Measurements from ENCODE around the gene SIRPD.

The SIRPD gene

DNA sequence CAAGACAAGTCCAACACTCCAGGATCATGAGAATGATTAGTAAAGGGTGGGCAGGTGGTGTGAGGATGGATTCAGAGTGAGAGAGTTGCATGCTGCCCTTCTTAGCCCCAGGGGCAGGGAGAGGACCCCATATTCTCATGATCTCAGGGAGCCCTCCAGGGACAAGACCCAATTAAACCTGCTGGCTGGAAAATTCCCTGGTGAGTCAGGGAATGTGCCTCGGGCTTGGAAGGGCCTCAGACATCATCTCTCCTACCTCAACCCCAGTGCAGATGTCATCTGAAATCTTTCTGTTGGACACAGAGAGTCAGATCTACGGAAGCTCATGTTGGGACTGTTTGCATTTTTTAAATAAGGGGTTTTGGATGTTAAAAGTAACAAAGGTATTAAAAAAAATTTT lies 9.2 kb upstream of the SIRPD start:
- peaks cover 0 to 14% (median 0%) of the 10 kb centered on the region in 5 experiments for H3K9me3 ChIP-seq (ENCODE audit: control extremely low read depth in 1 of 5, control insufficient read depth in 4 of 5, insufficient read depth in 2 of 5, low read depth in 1 of 5, low read length in 4 of 5)
- H3K36me3 ChIP-seq (ENCODE audit: control insufficient read depth in 4 of 4, insufficient read depth in 4 of 4, low read length in 3 of 4), result no peaks in the 10 kb centered on the region
- peaks cover 0 to 43% (median 0%) of the 10 kb centered on the region in 5 experiments for H3K27me3 ChIP-seq (replicated peaks in 2 of 5; ENCODE audit: control insufficient read depth in 4 of 5, insufficient read depth in 5 of 5, low read length in 4 of 5)
- WGBS (ENCODE audit: insufficient coverage), result 100% methylated on average over 2 of the region's 2 CpGs
- H3K4me3 ChIP-seq (ENCODE audit: control insufficient read depth in 1 of 7, extremely low read depth in 1 of 7, insufficient read depth in 4 of 7, low read depth in 2 of 7, low read length in 6 of 7), result no peak overlapping the region
- POLR2A ChIA-PET, result no interaction called here
- CTCF ChIA-PET, result no interaction called here
- H3K27ac ChIP-seq (ENCODE audit: insufficient read depth in 1 of 2, low read depth in 1 of 2, low read length in 2 of 2, poor library complexity in 1 of 2, severe bottlenecking in 2 of 2), result no peak overlapping the region
- DNase-seq, result no peak
- peaks cover 0 to 6% (median under 1%) of the 10 kb centered on the region in 4 experiments for H3K4me1 ChIP-seq (ENCODE audit: control extremely low read depth in 1 of 4, control insufficient read depth in 4 of 4, insufficient read depth in 4 of 4, low read length in 3 of 4)

DNA sequence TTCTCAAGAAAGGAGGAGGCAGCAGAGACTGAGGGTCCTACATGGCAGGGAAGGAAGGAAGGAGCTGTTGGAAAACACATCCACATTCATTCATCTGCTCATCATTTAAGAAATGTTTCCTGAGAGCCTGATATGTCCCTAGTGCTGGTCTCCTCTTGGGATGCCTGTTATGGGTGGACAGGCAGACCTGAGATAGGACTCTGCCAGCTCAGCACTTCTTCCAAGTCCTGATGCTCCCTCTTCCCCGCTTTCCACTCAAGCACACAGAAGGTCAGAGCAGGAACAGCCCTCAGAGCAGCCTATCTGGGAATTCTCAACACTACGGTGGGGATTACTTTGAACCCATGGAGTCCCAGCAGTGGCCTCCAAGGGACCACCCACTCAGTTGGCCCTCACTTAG lies 8.0 kb upstream of the SIRPD start:
- H3K9me3 ChIP-seq (ENCODE audit: control extremely low read depth in 1 of 5, control insufficient read depth in 4 of 5, insufficient read depth in 2 of 5, low read depth in 1 of 5, low read length in 4 of 5), result peaks cover 0 to 14% (median 0%) of the 10 kb centered on the region in 5 experiments
- H3K4me1 ChIP-seq (ENCODE audit: control extremely low read depth in 1 of 4, control insufficient read depth in 4 of 4, insufficient read depth in 4 of 4, low read length in 3 of 4), result peaks cover 0 to 6% (median under 1%) of the 10 kb centered on the region in 4 experiments
- H3K36me3 ChIP-seq (ENCODE audit: control insufficient read depth in 4 of 4, insufficient read depth in 4 of 4, low read length in 3 of 4), result no peaks in the 10 kb centered on the region
- WGBS (ENCODE audit: insufficient coverage), result no CpG with 5 or more reads among the region's 2 CpGs
- DNase-seq, result no peak
- no peak overlapping the region for H3K27ac ChIP-seq (ENCODE audit: insufficient read depth in 1 of 2, low read depth in 1 of 2, low read length in 2 of 2, poor library complexity in 1 of 2, severe bottlenecking in 2 of 2)
- no peak overlapping the region for H3K4me3 ChIP-seq (ENCODE audit: control insufficient read depth in 1 of 7, extremely low read depth in 1 of 7, insufficient read depth in 4 of 7, low read depth in 2 of 7, low read length in 6 of 7)
- ChIA-PET POLR2A (interaction anchor here (0.6 kb wide), 1 partner anchor 623 kb away, joined by 3 read pairs; no protein-coding TSS in a partner anchor), CTCF (no interaction called here)
- peaks cover 0 to 37% (median 0%) of the 10 kb centered on the region in 5 experiments for H3K27me3 ChIP-seq (replicated peaks in 2 of 5; ENCODE audit: control insufficient read depth in 4 of 5, insufficient read depth in 5 of 5, low read length in 4 of 5)

GRCh38 chr20:1563598-1563997 lies 6.1 kb upstream of the SIRPD start:
- CTCF ChIA-PET, result no interaction called here
- H3K4me1 ChIP-seq (ENCODE audit: control extremely low read depth in 1 of 4, control insufficient read depth in 4 of 4, insufficient read depth in 4 of 4, low read length in 3 of 4), result peaks cover 0 to 6% (median 0%) of the 10 kb centered on the region in 4 experiments
- no peak overlapping the region for H3K27ac ChIP-seq (ENCODE audit: insufficient read depth in 1 of 2, low read depth in 1 of 2, low read length in 2 of 2, poor library complexity in 1 of 2, severe bottlenecking in 2 of 2)
- peaks cover 0 to 31% (median 0%) of the 10 kb centered on the region in 5 experiments for H3K27me3 ChIP-seq (replicated peaks in 2 of 5; ENCODE audit: control insufficient read depth in 4 of 5, insufficient read depth in 5 of 5, low read length in 4 of 5)
- POLR2A ChIA-PET, result no interaction called here
- WGBS (ENCODE audit: insufficient coverage), result 100% methylated on average over 1 of the region's 2 CpGs
- H3K4me3 ChIP-seq (ENCODE audit: control insufficient read depth in 1 of 7, extremely low read depth in 1 of 7, insufficient read depth in 4 of 7, low read depth in 2 of 7, low read length in 6 of 7), result no peak overlapping the region
- H3K9me3 ChIP-seq (ENCODE audit: control extremely low read depth in 1 of 5, control insufficient read depth in 4 of 5, insufficient read depth in 2 of 5, low read depth in 1 of 5, low read length in 4 of 5), result peaks cover 0 to 14% (median 0%) of the 10 kb centered on the region in 5 experiments
- no peaks in the 10 kb centered on the region for H3K36me3 ChIP-seq (ENCODE audit: control insufficient read depth in 4 of 4, insufficient read depth in 4 of 4, low read length in 3 of 4)
- DNase-seq, result no peak

GRCh38 chr20:1562622-1563021 lies 5.1 kb upstream of the SIRPD start:
- no peak for DNase-seq
- H3K4me1 ChIP-seq (ENCODE audit: control extremely low read depth in 1 of 4, control insufficient read depth in 4 of 4, insufficient read depth in 4 of 4, low read length in 3 of 4), result no peaks in the 10 kb centered on the region
- H3K9me3 ChIP-seq (ENCODE audit: control extremely low read depth in 1 of 5, control insufficient read depth in 4 of 5, insufficient read depth in 2 of 5, low read depth in 1 of 5, low read length in 4 of 5), result peaks cover 0 to 14% (median 0%) of the 10 kb centered on the region in 5 experiments
- 100% methylated on average over 2 of the region's 2 CpGs for WGBS (ENCODE audit: insufficient coverage)
- POLR2A ChIA-PET, result no interaction called here
- no peak overlapping the region for H3K4me3 ChIP-seq (ENCODE audit: control insufficient read depth in 1 of 7, extremely low read depth in 1 of 7, insufficient read depth in 4 of 7, low read depth in 2 of 7, low read length in 6 of 7)
- peaks cover 0 to 28% (median 0%) of the 10 kb centered on the region in 5 experiments for H3K27me3 ChIP-seq (replicated peaks in 2 of 5; ENCODE audit: control insufficient read depth in 4 of 5, insufficient read depth in 5 of 5, low read length in 4 of 5)
- CTCF ChIA-PET, result no interaction called here
- H3K36me3 ChIP-seq (ENCODE audit: control insufficient read depth in 4 of 4, insufficient read depth in 4 of 4, low read length in 3 of 4), result no peaks in the 10 kb centered on the region
- H3K27ac ChIP-seq (ENCODE audit: insufficient read depth in 1 of 2, low read depth in 1 of 2, low read length in 2 of 2, poor library complexity in 1 of 2, severe bottlenecking in 2 of 2), result no peak overlapping the region

- POLR2A ChIA-PET, result no interaction called here
- Histone ChIP-seq H3K27ac (ENCODE audit: insufficient read depth in 1 of 2, low read depth in 1 of 2, low read length in 2 of 2, poor library complexity in 1 of 2, severe bottlenecking in 2 of 2) (no peak overlapping the region), H3K4me1 (ENCODE audit: control extremely low read depth in 1 of 4, control insufficient read depth in 4 of 4, insufficient read depth in 4 of 4, low read length in 3 of 4) (no peaks in the 10 kb centered on the region), H3K36me3 (ENCODE audit: control insufficient read depth in 4 of 4, insufficient read depth in 4 of 4, low read length in 3 of 4) (no peaks in the 10 kb centered on the region), H3K4me3 (ENCODE audit: control insufficient read depth in 1 of 7, extremely low read depth in 1 of 7, insufficient read depth in 4 of 7, low read depth in 2 of 7, low read length in 6 of 7) (no peak overlapping the region), H3K27me3 (replicated peaks in 2 of 5; ENCODE audit: control insufficient read depth in 4 of 5, insufficient read depth in 5 of 5, low read length in 4 of 5) (peaks cover 0 to 30% (median 0%) of the 10 kb centered on the region in 5 experiments), H3K9me3 (ENCODE audit: control extremely low read depth in 1 of 5, control insufficient read depth in 4 of 5, insufficient read depth in 2 of 5, low read depth in 1 of 5, low read length in 4 of 5) (peaks cover 0 to 14% (median 0%) of the 10 kb centered on the region in 5 experiments)
- DNase-seq, result no peak
- no CpG with 5 or more reads among the region's 2 CpGs for WGBS (ENCODE audit: insufficient coverage)
- CTCF ChIA-PET, result interaction anchor here (0.6 to 1.4 kb wide), 4 partner anchors 13 to 209 kb away, joined by 3 read pairs; no protein-coding TSS in a partner anchor
Observed at GRCh38 chr20:1561350-1561749, 3.8 kb upstream of the SIRPD start.

DNA sequence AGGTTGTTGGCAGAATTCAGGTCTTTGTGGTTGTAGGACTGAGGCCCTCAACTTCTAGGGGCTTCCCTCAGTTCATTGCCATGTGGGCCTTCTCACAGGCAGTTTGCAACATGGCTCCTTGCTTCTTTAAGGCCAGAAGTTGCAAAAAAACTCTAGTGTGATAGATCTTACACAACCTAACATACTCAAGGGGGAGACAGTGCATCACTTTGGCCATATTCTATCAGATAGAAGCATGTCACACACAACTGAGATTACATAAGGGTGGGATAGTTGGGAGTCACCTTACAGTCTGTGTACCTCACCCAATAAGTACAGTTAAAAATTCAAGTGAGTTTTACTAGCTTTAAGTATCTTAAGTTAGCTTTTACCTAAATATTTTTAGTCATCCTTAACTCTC lies 1.6 kb downstream of the SIRPD start:
- no peaks in the 10 kb centered on the region for H3K4me1 ChIP-seq (ENCODE audit: control extremely low read depth in 1 of 4, control insufficient read depth in 4 of 4, insufficient read depth in 4 of 4, low read length in 3 of 4)
- DNase-seq, result no peak
- H3K9me3 ChIP-seq (ENCODE audit: control extremely low read depth in 1 of 5, control insufficient read depth in 4 of 5, insufficient read depth in 2 of 5, low read depth in 1 of 5, low read length in 4 of 5), result peaks cover 0 to 4% (median 2%) of the 10 kb centered on the region in 5 experiments
- no peak overlapping the region for H3K4me3 ChIP-seq (ENCODE audit: control insufficient read depth in 1 of 7, extremely low read depth in 1 of 7, insufficient read depth in 4 of 7, low read depth in 2 of 7, low read length in 6 of 7)
- peaks cover 0 to 18% (median 0%) of the 10 kb centered on the region in 5 experiments for H3K27me3 ChIP-seq (replicated peaks in 2 of 5; ENCODE audit: control insufficient read depth in 4 of 5, insufficient read depth in 5 of 5, low read length in 4 of 5)
- ChIA-PET POLR2A (no interaction called here), CTCF (interaction anchor here (1.0 kb wide), 1 partner anchor 47 kb away, joined by 6 read pairs; no protein-coding TSS in a partner anchor)
- no peak overlapping the region for H3K27ac ChIP-seq (ENCODE audit: insufficient read depth in 1 of 2, low read depth in 1 of 2, low read length in 2 of 2, poor library complexity in 1 of 2, severe bottlenecking in 2 of 2)
- no peaks in the 10 kb centered on the region for H3K36me3 ChIP-seq (ENCODE audit: control insufficient read depth in 4 of 4, insufficient read depth in 4 of 4, low read length in 3 of 4)

- H3K4me1 ChIP-seq (ENCODE audit: control extremely low read depth in 1 of 4, control insufficient read depth in 4 of 4, insufficient read depth in 4 of 4, low read length in 3 of 4), result peaks cover 5 to 30% (median 20%) of the 10 kb centered on the region in 4 experiments
- no peak overlapping the region for H3K27ac ChIP-seq (ENCODE audit: insufficient read depth in 1 of 2, low read depth in 1 of 2, low read length in 2 of 2, poor library complexity in 1 of 2, severe bottlenecking in 2 of 2)
- DNase-seq, result no peak
- no peaks in the 10 kb centered on the region for H3K9me3 ChIP-seq (ENCODE audit: control extremely low read depth in 1 of 5, control insufficient read depth in 4 of 5, insufficient read depth in 2 of 5, low read depth in 1 of 5, low read length in 4 of 5)
- H3K36me3 ChIP-seq (ENCODE audit: control insufficient read depth in 4 of 4, insufficient read depth in 4 of 4, low read length in 3 of 4), result no peaks in the 10 kb centered on the region
- no peak overlapping the region for H3K4me3 ChIP-seq (ENCODE audit: control insufficient read depth in 1 of 7, extremely low read depth in 1 of 7, insufficient read depth in 4 of 7, low read depth in 2 of 7, low read length in 6 of 7)
- 100% methylated on average over 1 of the region's 1 CpG for WGBS (ENCODE audit: insufficient coverage)
- no peaks in the 10 kb centered on the region for H3K27me3 ChIP-seq (replicated peaks in 2 of 5; ENCODE audit: control insufficient read depth in 4 of 5, insufficient read depth in 5 of 5, low read length in 4 of 5)
- ChIA-PET CTCF (interaction anchor here (0.8 kb wide), 1 partner anchor 33 kb away, joined by 3 read pairs; no protein-coding TSS in a partner anchor), POLR2A (no interaction called here)
Observed at GRCh38 chr20:1539816-1540419, 17.6 kb downstream of the SIRPD start.

Data from common myeloid progenitor, CD34-positive (primary cell).